PFSK-1 (cell line): ENCODE data around the gene EXOC6.

Experiments used
- FOXP2 ChIP-seq: optimal IDR thresholded peaks from 2 replicates; pipeline ENCODE3; 2011; ENCODE audit warnings: borderline replicate concordance, control low read depth, inconsistent platforms; ENCODE audit not compliant: insufficient read depth; ENCODE audit errors: extremely low read length, extremely low read depth
- POLR2AphosphoS5 ChIP-seq: IDR thresholded peaks from 2 replicates; pipeline ENCODE4 v1.6.1; 2012; ENCODE audit warnings: low read depth, mild to moderate bottlenecking, control low read depth, low read length, moderate library complexity
- SIN3A ChIP-seq: IDR thresholded peaks from 2 replicates; pipeline ENCODE4 v1.6.1; 2012; ENCODE audit warnings: mild to moderate bottlenecking, low read length, moderate library complexity, borderline replicate concordance; ENCODE audit not compliant: insufficient read depth
- TAF1 ChIP-seq: IDR thresholded peaks from 2 replicates; pipeline ENCODE4 v1.6.1; 2012; ENCODE audit warnings: low read length, control low read depth, borderline replicate concordance; ENCODE audit not compliant: insufficient read depth
- TF ChIP-seq, protein P1 (sequence below), 2 experiments: IDR thresholded peaks; 2 replicates each; pipeline versions ENCODE4 v1.6.1 to v1.8.0; 2011 to 2012; ENCODE audit warnings: low read depth in 2 of 2, low read length in 2 of 2, control low read depth in 1 of 2, inconsistent platforms in 1 of 2, mild to moderate bottlenecking in 1 of 2, moderate library complexity in 1 of 2; ENCODE audit not compliant: insufficient read depth in 1 of 2

Gene EXOC6

DNA sequence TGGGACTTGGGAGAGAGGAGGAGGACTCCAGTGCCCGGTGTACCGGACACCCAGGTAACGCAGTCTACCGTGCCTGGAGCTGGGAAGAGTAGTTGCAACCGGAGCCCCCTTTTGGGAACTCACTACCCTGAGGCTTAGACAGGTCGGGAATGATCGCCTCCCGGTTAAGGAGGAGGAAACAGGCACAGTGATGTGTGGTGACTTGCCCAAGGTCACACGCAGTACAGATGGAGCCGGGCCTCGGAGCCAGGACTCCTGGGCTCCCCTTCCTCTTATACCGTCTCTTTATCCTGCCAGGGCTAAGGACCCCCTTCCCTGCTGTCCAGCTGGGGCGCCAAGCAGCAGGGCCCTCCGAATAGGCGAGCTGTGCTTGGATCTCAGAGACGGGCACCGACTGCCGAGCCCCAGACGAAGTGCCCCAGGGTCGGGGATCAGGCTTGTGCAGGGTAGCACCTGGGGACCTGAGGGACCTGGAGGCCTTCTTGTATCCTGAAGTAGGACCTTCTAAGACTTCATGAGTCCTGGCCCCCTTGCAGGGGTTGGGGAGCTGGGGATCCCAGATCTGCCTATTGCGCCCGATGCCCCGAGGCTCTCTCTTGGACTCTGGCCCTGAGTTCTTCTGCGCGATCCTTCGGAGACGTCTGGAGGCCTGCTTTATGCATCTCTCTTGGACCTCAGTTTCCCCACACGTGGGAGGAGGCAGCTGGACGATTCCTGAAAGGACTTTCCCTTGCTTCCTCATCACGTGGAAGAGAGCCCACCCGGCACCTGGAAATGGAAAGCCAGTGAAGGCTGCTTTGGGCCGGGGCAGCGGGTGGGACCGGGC lies 224.6 kb downstream of the EXOC6 start:
- TF ChIP-seq SIN3A (no peak), TAF1 (no peak), FOXP2 (no peak), POLR2AphosphoS5 (no peak)
- TF ChIP-seq, protein P1, sequence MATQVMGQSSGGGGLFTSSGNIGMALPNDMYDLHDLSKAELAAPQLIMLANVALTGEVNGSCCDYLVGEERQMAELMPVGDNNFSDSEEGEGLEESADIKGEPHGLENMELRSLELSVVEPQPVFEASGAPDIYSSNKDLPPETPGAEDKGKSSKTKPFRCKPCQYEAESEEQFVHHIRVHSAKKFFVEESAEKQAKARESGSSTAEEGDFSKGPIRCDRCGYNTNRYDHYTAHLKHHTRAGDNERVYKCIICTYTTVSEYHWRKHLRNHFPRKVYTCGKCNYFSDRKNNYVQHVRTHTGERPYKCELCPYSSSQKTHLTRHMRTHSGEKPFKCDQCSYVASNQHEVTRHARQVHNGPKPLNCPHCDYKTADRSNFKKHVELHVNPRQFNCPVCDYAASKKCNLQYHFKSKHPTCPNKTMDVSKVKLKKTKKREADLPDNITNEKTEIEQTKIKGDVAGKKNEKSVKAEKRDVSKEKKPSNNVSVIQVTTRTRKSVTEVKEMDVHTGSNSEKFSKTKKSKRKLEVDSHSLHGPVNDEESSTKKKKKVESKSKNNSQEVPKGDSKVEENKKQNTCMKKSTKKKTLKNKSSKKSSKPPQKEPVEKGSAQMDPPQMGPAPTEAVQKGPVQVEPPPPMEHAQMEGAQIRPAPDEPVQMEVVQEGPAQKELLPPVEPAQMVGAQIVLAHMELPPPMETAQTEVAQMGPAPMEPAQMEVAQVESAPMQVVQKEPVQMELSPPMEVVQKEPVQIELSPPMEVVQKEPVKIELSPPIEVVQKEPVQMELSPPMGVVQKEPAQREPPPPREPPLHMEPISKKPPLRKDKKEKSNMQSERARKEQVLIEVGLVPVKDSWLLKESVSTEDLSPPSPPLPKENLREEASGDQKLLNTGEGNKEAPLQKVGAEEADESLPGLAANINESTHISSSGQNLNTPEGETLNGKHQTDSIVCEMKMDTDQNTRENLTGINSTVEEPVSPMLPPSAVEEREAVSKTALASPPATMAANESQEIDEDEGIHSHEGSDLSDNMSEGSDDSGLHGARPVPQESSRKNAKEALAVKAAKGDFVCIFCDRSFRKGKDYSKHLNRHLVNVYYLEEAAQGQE (IDR thresholded peaks at IDR 0.05; ENCODE audit: insufficient read depth in 1 of 2, low read depth in 2 of 2, low read length in 2 of 2) = no peak

DNA sequence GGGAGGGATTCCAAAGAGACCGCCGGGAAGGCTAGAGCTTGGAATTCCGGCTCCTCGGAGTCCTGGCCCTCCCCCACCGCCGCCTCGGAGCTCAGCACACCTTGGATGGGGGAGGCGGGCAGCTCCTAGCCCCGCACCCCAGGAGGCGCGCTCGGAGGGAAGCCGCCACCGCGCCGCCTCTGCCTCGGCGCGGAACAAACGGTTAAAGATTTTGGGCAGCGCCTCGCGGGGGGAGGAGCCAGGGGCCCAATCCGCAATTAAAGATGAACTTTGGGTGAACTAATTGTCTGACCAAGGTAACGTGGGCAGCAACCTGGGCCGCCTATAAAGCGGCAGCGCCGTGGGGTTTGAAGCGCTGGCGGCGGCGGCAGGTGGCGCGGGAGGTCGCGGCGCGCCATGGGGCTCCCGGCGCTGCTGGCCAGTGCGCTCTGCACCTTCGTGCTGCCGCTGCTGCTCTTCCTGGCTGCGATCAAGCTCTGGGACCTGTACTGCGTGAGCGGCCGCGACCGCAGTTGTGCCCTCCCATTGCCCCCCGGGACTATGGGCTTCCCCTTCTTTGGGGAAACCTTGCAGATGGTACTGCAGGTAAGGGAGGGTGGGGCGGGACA lies 225.3 kb downstream of the EXOC6 start, which contains the start of gene CYP26A1:
CYP26A1 (plus strand) TSS at position 355 of the 608 bp plus-strand sequence; CDS start at position 397, 42 bp downstream.
- TF ChIP-seq, protein P1 (IDR thresholded peaks at IDR 0.05; ENCODE audit: insufficient read depth in 1 of 2, low read depth in 2 of 2, low read length in 2 of 2) = no peak
- TF ChIP-seq SIN3A (no peak), TAF1 (no peak), POLR2AphosphoS5 (no peak), FOXP2 (no peak)

DNA sequence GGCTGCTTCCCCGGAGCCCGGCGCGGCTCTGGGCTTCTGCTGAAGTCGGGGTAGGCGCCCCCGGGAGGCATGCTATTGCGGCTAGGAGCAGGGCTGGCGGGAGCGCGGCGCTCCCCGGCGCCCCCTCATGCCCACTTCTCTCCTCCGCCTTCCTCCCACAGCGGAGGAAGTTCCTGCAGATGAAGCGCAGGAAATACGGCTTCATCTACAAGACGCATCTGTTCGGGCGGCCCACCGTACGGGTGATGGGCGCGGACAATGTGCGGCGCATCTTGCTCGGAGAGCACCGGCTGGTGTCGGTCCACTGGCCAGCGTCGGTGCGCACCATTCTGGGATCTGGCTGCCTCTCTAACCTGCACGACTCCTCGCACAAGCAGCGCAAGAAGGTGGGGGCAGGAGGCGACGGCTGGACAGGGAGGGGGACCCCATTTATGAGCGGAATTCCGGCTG lies 225.9 kb downstream of the EXOC6 start:
- TF ChIP-seq FOXP2 (no peak), SIN3A (no peak), TAF1 (no peak), POLR2AphosphoS5 (no peak)
- TF ChIP-seq, protein P1 (IDR thresholded peaks at IDR 0.05; ENCODE audit: insufficient read depth in 1 of 2, low read depth in 2 of 2, low read length in 2 of 2) = no peak

DNA sequence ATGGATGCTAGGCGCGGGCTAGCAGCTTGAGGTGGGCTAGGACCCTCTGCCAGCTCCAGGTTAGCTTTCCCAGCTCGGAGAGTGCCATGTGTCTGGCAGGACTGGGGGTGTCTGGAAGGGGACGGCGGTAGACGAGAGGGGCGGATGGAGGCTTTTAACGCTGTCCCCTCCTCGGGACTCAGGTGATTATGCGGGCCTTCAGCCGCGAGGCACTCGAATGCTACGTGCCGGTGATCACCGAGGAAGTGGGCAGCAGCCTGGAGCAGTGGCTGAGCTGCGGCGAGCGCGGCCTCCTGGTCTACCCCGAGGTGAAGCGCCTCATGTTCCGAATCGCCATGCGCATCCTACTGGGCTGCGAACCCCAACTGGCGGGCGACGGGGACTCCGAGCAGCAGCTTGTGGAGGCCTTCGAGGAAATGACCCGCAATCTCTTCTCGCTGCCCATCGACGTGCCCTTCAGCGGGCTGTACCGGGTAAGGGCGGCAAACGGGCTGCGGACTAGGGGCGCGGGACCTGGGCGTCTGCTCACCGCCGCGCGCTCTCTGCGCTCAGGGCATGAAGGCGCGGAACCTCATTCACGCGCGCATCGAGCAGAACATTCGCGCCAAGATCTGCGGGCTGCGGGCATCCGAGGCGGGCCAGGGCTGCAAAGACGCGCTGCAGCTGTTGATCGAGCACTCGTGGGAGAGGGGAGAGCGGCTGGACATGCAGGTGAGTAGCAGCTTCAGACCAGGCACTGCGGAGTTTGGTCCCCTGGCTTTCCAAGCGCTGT lies 226.5 kb downstream of the EXOC6 start:
- TF ChIP-seq FOXP2 (no peak), POLR2AphosphoS5 (no peak), SIN3A (no peak), TAF1 (no peak)
- TF ChIP-seq, protein P1 (IDR thresholded peaks at IDR 0.05; ENCODE audit: insufficient read depth in 1 of 2, low read depth in 2 of 2, low read length in 2 of 2) = no peak
